ENCODE results near the gene BRSK2. TPM values are rescaled to one million over a fixed set of nuclear protein-coding genes. Genes with fewer than 3 reads are reported as not detected.

Gene BRSK2
- total and polyA plus RNA-seq, 9 of the 15 experiments (the other 6 are each of a cell fraction or from before 2014, with no cell fraction given) = 0.06 to 0.52 (median 0.18) TPM; not detected in 5

- Histone ChIP-seq H3K36me3 (ENCODE audit: control insufficient read depth, insufficient read depth, low read length) (no peaks in the 10 kb centered on the region), H3K9me1 (ENCODE audit: control insufficient read depth, insufficient read depth, low read length) (no peaks in the 10 kb centered on the region), H3K9me3 (replicated peaks; ENCODE audit: control insufficient read depth, insufficient read depth, low read depth, low read length) (no peaks in the 10 kb centered on the region), H2AFZ (ENCODE audit: low read depth, low read length) (no peak within 1 kb of the TSS), H3K27ac (ENCODE audit: extremely low read depth, low read depth, low read length) (no peak within 1 kb of the TSS), H3K79me2 (ENCODE audit: control insufficient read depth, insufficient read depth, low read length) (peaks cover under 1% of the 10 kb centered on the region; the same call in 2 of the 3 replicates), H3K4me2 (ENCODE audit: insufficient read depth, low read length) (no peak within 1 kb of the TSS), H4K20me1 (replicated peaks; ENCODE audit: control insufficient read depth, insufficient read depth, low read length) (peaks cover 48% of the 10 kb centered on the region), H3K27me3 (ENCODE audit: control insufficient read depth in 2 of 2, insufficient read depth in 2 of 2, low read length in 2 of 2) (no peaks in the 10 kb centered on the region), H3K4me3 (no peak within 1 kb of the TSS), H3K9ac (ENCODE audit: insufficient read depth in 1 of 2, low read depth in 2 of 2, low read length in 2 of 2) (0 out of 4 replicates have a peak within 1 kb of the TSS, but pooled peaks of 1 of the 2 experiments have one; percentile 20), H3K4me1 (replicated peaks in 1 of 2; ENCODE audit: control insufficient read depth in 2 of 2, insufficient read depth in 2 of 2, low read length in 2 of 2) (peaks cover 0 to 54% of the 10 kb centered on the region in 2 experiments; a peak in 2 of 5 replicates)
- in situ Hi-C loops (cut with MboI) (no loop called here), intact Hi-C loops (cut with micrococcal nuclease) (no loop called here)
- FAIRE-seq (no peak), ATAC-seq (peak; percentile 30), DNase-seq (ENCODE audit: extremely low read depth in 1 of 4, low spot score in 3 of 4) (peak in 2 of 4 experiments; percentile 28 to 33)
- 66% methylated on average over 18 of the region's 31 CpGs for WGBS (ENCODE audit: insufficient coverage, low coverage, missing lambda C conversion rate)
- TF ChIP-seq HMGN3 (IDR thresholded peaks at IDR 0.05; ENCODE audit: borderline replicate concordance, extremely low read depth, insufficient read length, low read depth, low read length) = no peak
- peak; percentile 33; the same call in 1 of the 2 replicates for TF ChIP-seq POLR2G (IDR thresholded peaks at IDR 0.05; ENCODE audit: low read depth, low read length)
- peak; percentile 98 for TF ChIP-seq ZBTB33 (CRISPR knock-in tag; IDR thresholded peaks at IDR 0.05)
- no TSS peak for BruUV-seq (replicated peaks)
- ChIA-PET POLR2A (interaction anchor here (0.6 kb wide), 1 partner anchor 8 kb away, joined by 3 read pairs; no protein-coding TSS in a partner anchor), CTCF (ENCODE audit: low intra/inter-chr PET ratio) (no interaction called here)
Measured at GRCh38 chr11:1486054-1486825, 96.5 kb downstream of the BRSK2 start, which contains the start of gene MOB2. MOB2 (minus strand) TSS chr11:1486779; CDS start chr11:1486556, 223 bp downstream.

Measured in K562 (cell line).